ENCODE results near the gene ALDH3A1. TPM values are rescaled to one million over a fixed set of nuclear protein-coding genes. Genes with fewer than 3 reads are reported as not detected.

ALDH3A1 gene
- total RNA-seq, result 1 to 10 TPM in 1 of 4 donors, under 1 TPM in 2, not detected in 1; 0.17 to 1.9 (median 0.42) TPM

DNA sequence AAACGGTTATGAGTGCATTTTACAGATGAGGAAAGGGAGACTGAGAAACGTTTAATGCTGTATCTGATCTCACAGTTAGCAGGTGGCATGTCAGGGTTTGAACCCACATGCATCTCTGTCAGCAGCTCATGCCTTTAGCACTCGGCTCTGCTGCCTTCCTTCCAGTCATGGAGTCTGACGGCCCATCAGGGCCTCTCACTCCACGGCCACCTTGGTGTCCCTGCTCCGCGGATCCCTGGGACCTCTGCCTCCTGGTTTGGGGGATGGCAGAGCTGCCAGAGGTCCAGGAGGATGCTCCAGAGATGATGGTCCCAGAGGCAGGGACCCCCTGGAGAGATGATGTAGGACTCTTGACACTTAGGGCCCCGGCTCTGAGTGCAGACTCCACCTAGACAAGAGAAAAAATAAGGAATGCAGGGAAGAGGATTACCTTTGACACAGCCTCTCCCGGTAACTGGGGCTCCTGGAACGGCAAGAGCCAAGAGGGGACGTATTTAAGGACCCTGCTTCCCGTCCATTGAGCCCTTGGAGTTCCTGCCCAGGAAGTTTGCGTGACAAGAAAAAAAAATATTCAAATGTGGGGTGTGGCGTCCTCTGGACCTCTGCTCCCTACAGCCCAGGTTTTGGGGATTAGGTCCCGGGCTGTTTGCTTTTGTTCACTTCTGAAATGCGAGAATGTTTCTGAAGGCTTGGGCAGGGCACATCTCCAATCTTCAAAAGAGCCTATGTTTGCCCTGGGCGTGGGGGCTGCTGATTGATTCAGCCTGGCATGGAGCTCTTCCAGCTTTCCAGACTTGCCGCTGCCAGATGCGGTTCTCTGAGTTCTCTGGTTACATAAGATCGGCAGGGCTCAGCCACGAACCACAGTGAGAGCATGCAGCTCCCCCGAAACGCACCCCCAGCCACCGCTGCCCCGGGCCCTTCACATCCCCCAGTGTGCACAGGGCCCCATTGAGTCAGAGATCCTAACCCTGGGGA, at the start of gene ALDH3A1:
Gene ALDH3A1, minus strand, starts transcription at position 470 of the 978 bp plus-strand sequence. CDS start 3,169 bp downstream, outside the sequence.
- Histone ChIP-seq H3K4me1 (peaks cover 12 to 26% (median 17%) of the 10 kb centered on the region in 4 donors), H3K27me3 (peaks cover 0 to 16% (median 0%) of the 10 kb centered on the region in 4 donors), H3K36me3 (no peaks in the 10 kb centered on the region), H3K9me3 (no peaks in the 10 kb centered on the region), H3K4me3 (no peak within 1 kb of the TSS), H3K27ac (replicated peaks in 1 of 4) (no peak within 1 kb of the TSS)
- WGBS, result 70% methylated on average over 21 of the region's 25 CpGs
- TF ChIP-seq, protein P1, sequence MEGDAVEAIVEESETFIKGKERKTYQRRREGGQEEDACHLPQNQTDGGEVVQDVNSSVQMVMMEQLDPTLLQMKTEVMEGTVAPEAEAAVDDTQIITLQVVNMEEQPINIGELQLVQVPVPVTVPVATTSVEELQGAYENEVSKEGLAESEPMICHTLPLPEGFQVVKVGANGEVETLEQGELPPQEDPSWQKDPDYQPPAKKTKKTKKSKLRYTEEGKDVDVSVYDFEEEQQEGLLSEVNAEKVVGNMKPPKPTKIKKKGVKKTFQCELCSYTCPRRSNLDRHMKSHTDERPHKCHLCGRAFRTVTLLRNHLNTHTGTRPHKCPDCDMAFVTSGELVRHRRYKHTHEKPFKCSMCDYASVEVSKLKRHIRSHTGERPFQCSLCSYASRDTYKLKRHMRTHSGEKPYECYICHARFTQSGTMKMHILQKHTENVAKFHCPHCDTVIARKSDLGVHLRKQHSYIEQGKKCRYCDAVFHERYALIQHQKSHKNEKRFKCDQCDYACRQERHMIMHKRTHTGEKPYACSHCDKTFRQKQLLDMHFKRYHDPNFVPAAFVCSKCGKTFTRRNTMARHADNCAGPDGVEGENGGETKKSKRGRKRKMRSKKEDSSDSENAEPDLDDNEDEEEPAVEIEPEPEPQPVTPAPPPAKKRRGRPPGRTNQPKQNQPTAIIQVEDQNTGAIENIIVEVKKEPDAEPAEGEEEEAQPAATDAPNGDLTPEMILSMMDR (IDR thresholded peaks at IDR 0.05), result no peak
- TF ChIP-seq POLR2A (IDR thresholded peaks at IDR 0.05; ENCODE audit: low read depth) (no peak), POLR2AphosphoS5 (IDR thresholded peaks at IDR 0.05) (no peak)
- DNase-seq (ENCODE audit: extremely low spot score), result no peak
- intact Hi-C loops (cut with DNase I), result no loop called here

GRCh38 chr17:19796457-19796856, 48.4 kb upstream of the ALDH3A1 start:
- intact Hi-C loops (cut with DNase I), result no loop called here
- Histone ChIP-seq H3K27me3 (no peaks in the 10 kb centered on the region), H3K4me3 (no peak overlapping the region), H3K27ac (replicated peaks in 1 of 4) (no peak overlapping the region), H3K4me1 (no peaks in the 10 kb centered on the region), H3K36me3 (peaks cover 62 to 100% (median 83%) of the 10 kb centered on the region in 4 donors), H3K9me3 (no peaks in the 10 kb centered on the region)
- no peak for DNase-seq (ENCODE audit: extremely low spot score)
- TF ChIP-seq EP300 (IDR thresholded peaks at IDR 0.05), result no peak
- TF ChIP-seq, protein P1 (IDR thresholded peaks at IDR 0.05), result no peak
- TF ChIP-seq POLR2A (IDR thresholded peaks at IDR 0.05; ENCODE audit: low read depth), result no peak
- no peak for TF ChIP-seq POLR2AphosphoS5 (IDR thresholded peaks at IDR 0.05)
- WGBS, result 95% methylated on average over 4 of the region's 4 CpGs

DNA sequence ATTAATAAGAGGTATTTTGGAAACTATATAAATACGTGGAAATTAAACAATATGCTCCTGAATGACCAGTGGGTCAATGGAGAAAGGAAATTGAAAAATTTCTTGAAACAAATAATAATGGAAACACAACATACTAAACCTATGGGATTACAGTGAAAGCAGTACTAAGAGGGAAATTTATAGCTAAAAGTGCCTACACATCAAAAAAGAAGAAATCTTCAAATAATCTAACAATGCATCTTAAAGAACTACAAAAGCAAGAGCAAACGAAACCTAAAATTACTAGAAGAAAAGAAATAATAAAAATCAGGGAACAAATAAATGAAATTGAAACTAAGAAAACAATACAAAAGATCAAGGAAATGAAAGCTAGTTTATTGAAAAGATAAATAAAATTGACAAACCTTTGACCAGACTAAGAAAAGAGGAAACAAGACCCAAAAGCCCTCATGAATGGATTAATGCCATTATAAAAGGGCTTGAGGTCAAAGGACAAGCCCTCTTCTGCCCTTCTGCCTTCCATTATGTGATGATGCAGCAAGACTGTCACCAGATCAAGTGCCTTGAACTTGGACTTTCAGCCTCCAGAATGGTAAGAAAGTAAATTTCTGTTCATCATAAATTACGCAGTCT, 43.9 kb upstream of the ALDH3A1 start:
- 96% methylated on average over 3 of the region's 3 CpGs for WGBS
- Histone ChIP-seq H3K27ac (replicated peaks in 1 of 4) (no peak overlapping the region), H3K4me1 (no peaks in the 10 kb centered on the region), H3K27me3 (no peaks in the 10 kb centered on the region), H3K9me3 (no peaks in the 10 kb centered on the region), H3K4me3 (no peak overlapping the region), H3K36me3 (peaks cover 50 to 100% (median 81%) of the 10 kb centered on the region in 4 donors)
- intact Hi-C loops (cut with DNase I), result no loop called here
- no peak for DNase-seq (ENCODE audit: extremely low spot score)
- TF ChIP-seq, protein P1 (IDR thresholded peaks at IDR 0.05), result no peak
- no peak for TF ChIP-seq POLR2AphosphoS5 (IDR thresholded peaks at IDR 0.05)

GRCh38 chr17:19787733-19788357, 39.7 kb upstream of the ALDH3A1 start:
- Histone ChIP-seq H3K9me3 (no peaks in the 10 kb centered on the region), H3K36me3 (peaks cover 13 to 83% (median 57%) of the 10 kb centered on the region in 4 donors), H3K27ac (replicated peaks in 1 of 4) (no peak overlapping the region), H3K4me1 (no peaks in the 10 kb centered on the region), H3K4me3 (no peak overlapping the region), H3K27me3 (no peaks in the 10 kb centered on the region)
- intact Hi-C loops (cut with DNase I), result no loop called here
- 85% methylated on average over 7 of the region's 7 CpGs for WGBS
- TF ChIP-seq POLR2AphosphoS5 (IDR thresholded peaks at IDR 0.05), result no peak
- TF ChIP-seq EP300 (IDR thresholded peaks at IDR 0.05), result no peak
- TF ChIP-seq, protein P1 (IDR thresholded peaks at IDR 0.05), result no peak
- no peak for TF ChIP-seq POLR2A (IDR thresholded peaks at IDR 0.05; ENCODE audit: low read depth)
- DNase-seq (ENCODE audit: extremely low spot score), result no peak

All from esophagus muscularis mucosa (tissue), 4 donors.